ENCODE data around the gene TMPRSS9.

Gene TMPRSS9

DNA sequence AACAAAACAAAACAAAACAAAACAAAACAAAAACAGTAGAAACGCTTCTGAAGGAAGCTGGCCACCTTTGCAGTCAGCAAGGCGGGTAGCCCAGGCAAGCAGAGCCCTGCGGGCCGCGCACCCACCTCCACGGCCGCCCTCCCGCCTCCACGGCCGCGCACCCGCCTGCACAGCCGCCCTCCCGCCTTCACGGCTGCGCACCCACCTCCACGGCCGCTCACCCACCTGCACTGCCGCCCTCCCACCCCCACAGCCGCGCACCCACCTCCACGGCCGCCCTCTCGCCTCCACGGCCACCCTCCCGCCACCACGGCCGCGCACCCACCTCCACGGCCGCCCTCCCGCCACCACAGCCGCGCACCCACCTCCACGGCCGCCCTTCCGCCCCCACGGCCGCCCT is 76.3 kb downstream of the TMPRSS9 start:
- H3K9ac ChIP-seq (ENCODE audit: low read length) = no peak overlapping the region
- H4K20me1 ChIP-seq (ENCODE audit: insufficient read depth, low read length) = no peaks in the 10 kb centered on the region
- no peaks in the 10 kb centered on the region for H3K4me1 ChIP-seq (ENCODE audit: insufficient read depth, low read length, severe bottlenecking)
- no peak overlapping the region for H2AFZ ChIP-seq (ENCODE audit: low read length)
- no peak for TF ChIP-seq EZH2 (IDR thresholded peaks at IDR 0.05; ENCODE audit: borderline replicate concordance, low read length)
- TF ChIP-seq, protein P1, sequence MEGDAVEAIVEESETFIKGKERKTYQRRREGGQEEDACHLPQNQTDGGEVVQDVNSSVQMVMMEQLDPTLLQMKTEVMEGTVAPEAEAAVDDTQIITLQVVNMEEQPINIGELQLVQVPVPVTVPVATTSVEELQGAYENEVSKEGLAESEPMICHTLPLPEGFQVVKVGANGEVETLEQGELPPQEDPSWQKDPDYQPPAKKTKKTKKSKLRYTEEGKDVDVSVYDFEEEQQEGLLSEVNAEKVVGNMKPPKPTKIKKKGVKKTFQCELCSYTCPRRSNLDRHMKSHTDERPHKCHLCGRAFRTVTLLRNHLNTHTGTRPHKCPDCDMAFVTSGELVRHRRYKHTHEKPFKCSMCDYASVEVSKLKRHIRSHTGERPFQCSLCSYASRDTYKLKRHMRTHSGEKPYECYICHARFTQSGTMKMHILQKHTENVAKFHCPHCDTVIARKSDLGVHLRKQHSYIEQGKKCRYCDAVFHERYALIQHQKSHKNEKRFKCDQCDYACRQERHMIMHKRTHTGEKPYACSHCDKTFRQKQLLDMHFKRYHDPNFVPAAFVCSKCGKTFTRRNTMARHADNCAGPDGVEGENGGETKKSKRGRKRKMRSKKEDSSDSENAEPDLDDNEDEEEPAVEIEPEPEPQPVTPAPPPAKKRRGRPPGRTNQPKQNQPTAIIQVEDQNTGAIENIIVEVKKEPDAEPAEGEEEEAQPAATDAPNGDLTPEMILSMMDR (IDR thresholded peaks at IDR 0.05; ENCODE audit: low read length) = no peak
- no peaks in the 10 kb centered on the region for H3K27me3 ChIP-seq (ENCODE audit: insufficient read depth, low read length)
- H3K36me3 ChIP-seq (ENCODE audit: insufficient read depth, low read length) = peaks cover 73% of the 10 kb centered on the region
- no peak overlapping the region for H3K4me2 ChIP-seq (ENCODE audit: low read length)
- H3F3A ChIP-seq (ENCODE audit: insufficient read depth, low read length) = no peaks in the 10 kb centered on the region
- no peak overlapping the region for H3K4me3 ChIP-seq (ENCODE audit: low read depth, low read length, poor library complexity, severe bottlenecking)
- no peaks in the 10 kb centered on the region for H3K9me2 ChIP-seq (ENCODE audit: low read depth, low read length)
- H3K9me3 ChIP-seq (ENCODE audit: low read length) = no peaks in the 10 kb centered on the region
- no peak overlapping the region for H3K27ac ChIP-seq (ENCODE audit: low read depth, low read length, poor library complexity, severe bottlenecking)
- H3K79me2 ChIP-seq (ENCODE audit: insufficient read depth, low read length) = no peaks in the 10 kb centered on the region

DNA sequence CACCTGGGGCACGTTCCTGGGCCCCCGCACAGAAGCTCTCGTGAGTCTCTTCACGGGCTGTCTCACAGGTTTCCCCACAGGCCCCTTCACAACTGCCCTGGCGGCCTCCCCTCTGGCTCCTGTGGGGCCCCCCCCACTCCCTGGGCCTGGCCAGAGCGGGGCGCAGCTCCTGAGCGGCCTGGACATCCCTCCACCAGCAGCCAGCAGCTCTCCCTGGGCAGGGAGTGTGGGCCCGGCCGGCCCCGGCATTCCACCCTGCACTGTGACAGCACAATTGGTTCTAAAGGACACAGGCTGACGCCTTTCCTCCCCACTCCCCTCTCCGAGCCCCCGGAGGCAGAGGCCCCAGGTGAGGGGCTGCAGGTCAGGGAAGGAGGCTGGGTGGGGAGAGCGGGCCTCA is 76.9 kb downstream of the TMPRSS9 start:
- H3K27ac ChIP-seq (ENCODE audit: low read depth, low read length, poor library complexity, severe bottlenecking) = no peak overlapping the region
- H3K79me2 ChIP-seq (ENCODE audit: insufficient read depth, low read length) = no peaks in the 10 kb centered on the region
- H3K9ac ChIP-seq (ENCODE audit: low read length) = no peak overlapping the region
- no peak for TF ChIP-seq EZH2 (IDR thresholded peaks at IDR 0.05; ENCODE audit: borderline replicate concordance, low read length)
- TF ChIP-seq, protein P1 (IDR thresholded peaks at IDR 0.05; ENCODE audit: low read length) = no peak
- peaks cover 71% of the 10 kb centered on the region for H3K36me3 ChIP-seq (ENCODE audit: insufficient read depth, low read length)
- no peaks in the 10 kb centered on the region for H3F3A ChIP-seq (ENCODE audit: insufficient read depth, low read length)
- no peaks in the 10 kb centered on the region for H4K20me1 ChIP-seq (ENCODE audit: insufficient read depth, low read length)
- no peaks in the 10 kb centered on the region for H3K9me2 ChIP-seq (ENCODE audit: low read depth, low read length)
- no peak overlapping the region for H3K4me3 ChIP-seq (ENCODE audit: low read depth, low read length, poor library complexity, severe bottlenecking)
- H3K9me3 ChIP-seq (ENCODE audit: low read length) = no peaks in the 10 kb centered on the region
- no peaks in the 10 kb centered on the region for H3K4me1 ChIP-seq (ENCODE audit: insufficient read depth, low read length, severe bottlenecking)
- H3K27me3 ChIP-seq (ENCODE audit: insufficient read depth, low read length) = no peaks in the 10 kb centered on the region
- no peak overlapping the region for H3K4me2 ChIP-seq (ENCODE audit: low read length)
- no peak overlapping the region for H2AFZ ChIP-seq (ENCODE audit: low read length)

DNA sequence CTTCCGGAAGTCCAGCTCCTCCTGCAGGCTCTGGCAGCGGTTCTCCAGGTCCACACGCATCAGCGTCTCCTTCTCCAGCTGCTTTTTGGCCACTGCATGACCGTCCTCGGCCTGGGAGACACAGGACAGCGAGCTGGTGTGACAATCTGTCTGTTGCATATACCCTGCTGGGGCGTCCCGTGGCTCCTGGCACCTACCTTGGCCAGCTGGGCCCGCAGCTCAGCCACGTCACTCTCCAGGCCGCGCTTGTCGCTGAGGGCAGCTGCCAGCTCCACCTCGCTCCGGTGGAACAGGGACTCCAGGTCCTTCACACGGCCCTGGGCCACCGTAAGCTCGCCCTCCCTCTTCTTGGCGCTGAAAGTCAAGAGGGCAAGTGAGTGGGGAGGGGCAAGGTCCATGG is 78.1 kb downstream of the TMPRSS9 start:
- no peaks in the 10 kb centered on the region for H3K79me2 ChIP-seq (ENCODE audit: insufficient read depth, low read length)
- no peak overlapping the region for H2AFZ ChIP-seq (ENCODE audit: low read length)
- H3K4me3 ChIP-seq (ENCODE audit: low read depth, low read length, poor library complexity, severe bottlenecking) = no peak overlapping the region
- TF ChIP-seq, protein P1 (IDR thresholded peaks at IDR 0.05; ENCODE audit: low read length) = no peak
- no peak for TF ChIP-seq EZH2 (IDR thresholded peaks at IDR 0.05; ENCODE audit: borderline replicate concordance, low read length)
- H3K36me3 ChIP-seq (ENCODE audit: insufficient read depth, low read length) = peaks cover 71% of the 10 kb centered on the region
- H3F3A ChIP-seq (ENCODE audit: insufficient read depth, low read length) = no peaks in the 10 kb centered on the region
- H4K20me1 ChIP-seq (ENCODE audit: insufficient read depth, low read length) = no peaks in the 10 kb centered on the region
- H3K9ac ChIP-seq (ENCODE audit: low read length) = no peak overlapping the region
- H3K27ac ChIP-seq (ENCODE audit: low read depth, low read length, poor library complexity, severe bottlenecking) = no peak overlapping the region
- no peaks in the 10 kb centered on the region for H3K4me1 ChIP-seq (ENCODE audit: insufficient read depth, low read length, severe bottlenecking)
- no peaks in the 10 kb centered on the region for H3K27me3 ChIP-seq (ENCODE audit: insufficient read depth, low read length)
- H3K9me3 ChIP-seq (ENCODE audit: low read length) = no peaks in the 10 kb centered on the region
- no peak overlapping the region for H3K4me2 ChIP-seq (ENCODE audit: low read length)
- no peaks in the 10 kb centered on the region for H3K9me2 ChIP-seq (ENCODE audit: low read depth, low read length)
